EH (cell line): Measurements from ENCODE around the gene DPP3.

Experiments
- DNase-seq: peaks from one replicate; pipeline ENCODE4 v3.0.0-alpha.2; 2015; ENCODE audit warnings: low read depth

DPP3 gene

GRCh38 chr11:66484806-66485380 lies 4.7 kb downstream of the DPP3 start:
- DNase-seq: no peak

DNA sequence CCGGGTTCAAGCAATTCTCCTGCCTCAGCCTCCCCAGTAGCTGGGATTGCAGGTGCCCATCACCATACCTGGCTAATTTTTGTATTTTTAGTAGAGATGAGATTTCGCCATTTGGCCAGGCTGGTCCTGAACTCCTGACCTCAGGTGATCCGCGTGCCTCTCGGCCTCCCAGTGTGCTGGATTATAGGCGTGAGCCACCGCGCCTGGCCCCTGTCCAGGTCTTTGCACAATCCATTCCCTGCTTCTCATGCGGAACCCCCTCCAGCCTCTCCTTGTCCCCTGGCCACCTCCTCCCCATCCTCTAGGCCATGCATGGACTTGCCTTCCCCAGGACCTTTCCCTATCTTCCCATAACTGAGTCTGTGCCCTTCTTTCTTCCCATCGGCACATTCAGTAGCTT lies 8.7 kb downstream of the DPP3 start:
- no peak for DNase-seq

- DNase-seq: no peak
These were observed 9.4 kb downstream of the DPP3 start for GRCh38 chr11:66489636-66490035.

DNA sequence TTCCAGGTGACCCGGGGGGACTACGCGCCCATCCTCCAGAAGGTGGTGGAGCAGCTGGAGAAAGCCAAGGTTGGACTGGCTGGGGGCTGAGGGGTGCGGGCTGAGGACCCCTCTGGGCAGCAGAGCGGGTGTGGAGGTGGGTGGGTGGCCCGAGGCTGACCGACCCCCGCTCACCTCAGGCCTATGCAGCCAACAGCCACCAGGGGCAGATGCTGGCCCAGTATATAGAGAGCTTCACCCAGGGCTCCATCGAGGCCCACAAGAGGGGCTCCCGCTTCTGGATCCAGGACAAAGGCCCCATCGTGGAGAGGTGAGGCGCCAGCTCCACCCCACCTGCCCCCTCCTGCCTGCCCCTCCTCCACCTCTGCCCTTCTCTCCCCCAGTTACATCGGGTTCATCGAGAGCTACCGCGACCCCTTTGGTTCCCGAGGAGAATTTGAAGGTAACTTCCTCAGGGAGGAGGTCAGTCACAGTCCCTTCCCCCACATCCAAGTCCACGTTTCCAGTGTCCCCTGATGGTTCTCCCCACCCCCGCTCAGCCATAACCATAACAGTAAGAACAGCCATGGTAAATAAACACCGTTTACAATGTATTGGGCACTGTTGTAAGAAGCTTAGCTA lies 11.2 kb downstream of the DPP3 start:
- DNase-seq: no peak

DNA sequence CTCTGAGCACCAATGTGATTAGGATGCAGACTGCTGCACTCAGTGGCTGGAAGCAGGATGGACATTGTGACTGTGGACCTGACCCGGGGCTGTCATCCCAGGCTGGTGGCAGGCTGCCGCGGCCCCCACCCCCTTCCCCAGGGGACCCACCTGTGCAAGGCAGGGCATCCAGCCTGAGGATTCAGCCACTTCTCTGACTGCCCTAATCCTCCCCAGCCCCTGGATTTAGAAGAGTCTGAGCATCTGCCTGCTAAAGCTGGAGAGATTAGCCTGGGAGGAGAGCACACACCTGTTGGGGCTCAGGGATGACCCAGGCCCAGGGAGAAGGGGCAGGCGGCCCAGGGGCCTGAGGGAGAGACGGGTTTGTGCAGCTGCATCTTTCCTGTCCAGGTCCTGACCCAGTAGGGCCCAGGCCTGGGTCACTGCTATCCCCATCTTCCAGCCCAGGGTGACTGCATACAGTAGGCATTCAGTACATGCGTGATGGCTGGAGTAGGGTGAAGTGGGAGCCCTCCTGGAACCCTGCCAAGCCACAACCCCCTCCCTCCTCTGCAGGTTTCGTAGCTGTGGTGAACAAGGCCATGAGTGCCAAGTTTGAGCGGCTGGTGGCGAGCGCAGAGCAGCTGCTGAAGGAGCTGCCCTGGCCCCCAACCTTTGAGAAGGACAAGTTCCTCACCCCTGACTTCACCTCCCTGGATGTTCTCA lies 12.1 kb downstream of the DPP3 start:
- DNase-seq: no peak

GRCh38 chr11:66493130-66493529 lies 12.9 kb downstream of the DPP3 start:
- no peak for DNase-seq

DNA sequence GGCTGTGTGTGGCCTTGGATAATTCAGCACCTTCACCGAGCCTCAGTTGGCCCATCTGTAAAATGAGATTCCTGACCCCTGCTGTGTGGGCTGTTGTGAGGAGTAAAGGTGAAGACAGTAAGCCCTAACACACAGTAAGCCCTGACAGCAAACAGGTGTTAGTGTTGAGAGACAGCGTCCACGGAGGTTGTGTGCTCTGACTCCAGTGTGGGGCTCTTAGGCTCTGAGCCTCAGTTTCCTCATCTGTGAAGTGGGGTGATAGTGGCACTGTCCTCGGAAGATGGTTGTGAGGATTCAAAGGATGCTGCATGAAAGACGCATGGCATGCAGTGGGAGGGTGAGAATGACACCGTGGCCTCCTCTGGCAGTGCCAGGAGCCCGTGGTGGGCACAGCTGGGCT lies 14.2 kb downstream of the DPP3 start:
- DNase-seq: no peak

DNA sequence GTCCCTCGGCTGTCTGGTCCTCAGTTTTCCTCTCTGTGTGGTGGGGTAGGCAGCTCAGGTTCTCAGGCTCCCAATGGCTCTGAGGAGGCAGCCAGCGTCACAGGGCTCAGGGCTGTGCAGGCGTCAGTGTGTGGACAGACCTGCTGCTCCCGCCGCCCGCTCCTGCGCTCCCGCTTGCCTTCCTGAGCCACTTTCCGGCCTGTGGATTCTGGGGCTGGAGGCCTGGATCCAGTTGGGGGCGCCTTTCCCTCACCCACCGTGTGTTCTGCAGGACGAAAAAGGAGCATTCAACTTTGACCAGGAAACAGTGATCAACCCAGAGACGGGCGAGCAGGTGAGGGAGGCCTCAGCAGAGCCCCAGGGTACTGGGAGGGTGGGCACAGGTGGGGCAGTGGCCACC lies 14.7 kb downstream of the DPP3 start:
- DNase-seq: no peak

- no peak for DNase-seq
These were observed 15.2 kb downstream of the DPP3 start for GRCh38 chr11:66495401-66495854.

DNA sequence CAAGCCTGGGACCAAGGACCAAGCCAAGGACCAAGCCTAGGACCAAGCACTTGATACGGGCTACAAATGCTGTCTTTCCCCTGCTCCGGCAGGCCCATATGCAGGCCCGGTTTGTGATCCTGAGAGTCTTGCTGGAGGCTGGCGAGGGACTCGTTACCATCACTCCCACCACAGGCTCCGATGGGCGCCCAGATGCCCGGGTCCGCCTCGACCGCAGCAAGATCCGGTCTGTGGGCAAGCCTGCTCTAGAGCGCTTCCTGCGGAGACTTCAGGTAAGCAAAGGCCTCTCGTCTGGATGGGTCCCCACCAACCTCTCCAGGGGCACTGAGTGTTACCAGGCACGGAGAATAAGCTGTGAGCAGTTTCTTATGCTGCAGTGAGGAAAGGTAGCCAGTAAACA lies 17.0 kb downstream of the DPP3 start:
- no peak for DNase-seq

GRCh38 chr11:66498506-66498905 lies 18.3 kb downstream of the DPP3 start:
- DNase-seq: no peak

DNA sequence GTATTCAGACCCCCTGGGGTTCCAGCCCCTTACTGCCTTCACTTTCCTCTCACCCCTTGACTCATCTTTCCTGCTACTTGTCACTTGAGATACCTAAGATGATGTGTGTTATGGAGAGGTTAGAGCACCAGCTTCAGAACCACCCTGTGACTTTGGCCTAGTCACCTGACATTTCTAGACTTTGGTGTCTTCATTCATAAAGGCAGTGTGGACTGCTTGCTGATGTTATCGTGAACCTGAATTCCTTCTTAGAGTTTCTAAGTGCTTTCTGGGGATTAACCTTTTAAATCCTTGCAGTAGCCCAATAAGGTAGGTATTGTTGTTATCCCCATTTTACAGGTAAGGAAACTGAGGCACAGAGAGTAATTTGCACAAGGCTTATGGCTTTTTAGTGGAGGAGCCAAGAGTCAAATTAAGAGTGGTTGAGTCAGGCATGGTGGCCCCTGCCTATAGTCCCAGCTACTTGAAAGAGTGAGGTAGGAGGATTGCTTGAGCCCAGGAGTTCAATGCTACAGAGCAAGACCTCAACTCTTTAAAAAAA lies 25.1 kb downstream of the DPP3 start:
- DNase-seq: no peak

GRCh38 chr11:66509131-66509561 lies 28.9 kb downstream of the DPP3 start:
- no peak for DNase-seq

DNA sequence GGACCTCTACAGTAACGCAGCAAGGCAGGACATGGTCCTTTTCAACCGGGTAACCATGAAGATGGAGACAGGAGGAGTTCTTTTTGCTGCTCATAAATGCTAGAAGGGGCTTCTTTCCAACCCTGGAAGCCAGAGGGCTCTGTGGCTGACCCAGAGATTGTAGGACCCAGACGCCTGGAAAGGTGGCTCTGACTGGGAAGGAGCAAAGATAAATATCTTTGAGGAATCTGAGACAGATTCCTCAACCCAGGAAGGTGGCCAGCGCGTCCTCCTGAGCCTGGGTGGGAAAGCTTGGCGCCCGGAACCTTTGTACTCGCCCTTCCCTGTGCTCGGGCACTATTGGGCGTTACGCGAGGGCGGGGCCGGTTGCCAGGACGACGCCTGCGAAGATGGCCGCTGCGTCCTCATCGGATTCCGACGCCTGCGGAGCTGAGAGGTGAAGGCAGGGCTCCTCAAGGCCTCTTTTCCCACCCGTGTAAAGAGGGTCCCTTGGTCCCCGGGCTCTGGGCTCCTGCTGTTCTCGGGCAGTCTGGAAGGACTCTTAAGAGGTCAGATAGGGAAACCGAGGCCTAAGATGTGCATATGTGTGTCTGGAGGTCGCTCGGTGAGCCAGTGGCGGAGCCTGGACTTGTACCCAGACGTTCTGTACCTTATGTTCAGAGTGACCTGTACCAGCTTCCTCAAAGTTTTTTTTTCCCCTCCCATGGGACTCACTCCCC lies 30.2 kb downstream of the DPP3 start, which contains the start of gene BBS1:
BBS1 (plus strand) TSS at position 365 of the 719 bp plus-strand sequence; CDS start at position 390, 25 bp downstream.
- DNase-seq: peak; percentile 81

DNA sequence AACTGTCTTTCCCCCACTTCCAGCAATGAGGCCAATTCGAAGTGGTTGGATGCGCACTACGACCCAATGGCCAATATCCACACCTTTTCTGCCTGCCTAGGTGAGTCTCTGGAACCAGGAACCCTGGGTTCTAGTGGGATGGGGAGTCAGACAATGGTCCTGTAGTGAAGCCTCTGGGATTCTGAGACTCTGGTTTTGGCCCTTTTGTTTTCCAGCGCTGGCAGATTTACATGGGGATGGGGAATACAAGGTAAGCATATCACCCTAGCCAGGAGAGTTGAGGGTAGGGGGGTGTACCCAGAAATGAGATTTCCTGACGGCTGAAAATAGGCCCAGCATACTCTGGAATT lies 30.7 kb downstream of the DPP3 start:
- no peak for DNase-seq

DNA sequence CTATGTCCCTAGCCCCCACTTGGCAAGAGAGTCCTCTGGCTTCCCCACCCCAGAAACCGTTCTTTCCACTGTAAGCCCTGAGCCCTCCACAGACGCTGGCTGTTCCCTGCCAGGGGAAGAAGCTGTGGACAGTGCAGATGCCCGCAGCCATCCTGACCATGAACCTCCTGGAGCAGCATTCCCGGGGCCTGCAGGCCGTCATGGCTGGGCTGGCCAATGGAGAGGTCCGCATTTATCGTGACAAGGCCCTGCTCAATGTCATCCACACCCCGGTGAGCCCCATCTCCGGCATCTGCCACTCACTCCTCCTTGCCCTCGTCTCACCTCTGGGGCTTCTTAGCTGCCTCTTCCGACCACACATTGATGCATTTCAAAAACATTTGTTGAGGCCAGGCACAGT lies 43.4 kb downstream of the DPP3 start:
- DNase-seq: no peak

DNA sequence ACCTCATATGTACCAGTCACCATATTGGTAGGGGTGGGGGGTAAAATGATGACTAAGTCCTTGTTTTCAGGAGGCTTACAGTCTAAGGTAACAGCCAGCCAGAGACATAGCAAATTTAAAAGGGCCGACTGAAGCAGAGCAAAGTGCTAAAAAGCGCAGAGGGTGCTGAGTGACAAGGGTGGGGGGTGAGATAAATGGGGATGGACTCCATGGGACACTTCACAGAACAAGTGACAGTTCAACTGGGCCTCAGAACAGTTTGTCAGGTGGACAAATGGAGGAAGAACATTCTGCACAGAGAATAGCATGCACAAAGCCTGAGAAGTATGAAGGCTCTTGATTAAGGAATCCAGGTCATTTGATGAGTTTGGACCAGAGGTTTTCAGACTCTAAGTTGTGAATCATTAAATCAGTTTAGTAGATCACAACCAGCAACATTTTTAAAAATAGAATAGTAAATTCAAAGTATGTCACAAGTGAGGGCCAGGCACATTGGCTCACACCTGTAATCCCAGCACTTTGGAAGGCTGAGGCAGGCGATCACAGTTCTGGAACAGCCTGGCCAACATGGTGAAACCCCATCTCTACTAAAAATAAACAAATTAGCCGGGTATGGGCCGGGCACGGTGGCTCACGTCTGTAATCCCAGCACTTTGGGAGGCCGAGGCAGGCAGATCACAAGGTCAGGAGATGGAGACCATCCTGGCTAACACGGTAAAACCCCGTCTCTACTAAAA lies 44.2 kb downstream of the DPP3 start:
- no peak for DNase-seq

- no peak for DNase-seq
These were observed 48.8 kb downstream of the DPP3 start for GRCh38 chr11:66529069-66529468.

- no peak for DNase-seq
These were observed 49.4 kb downstream of the DPP3 start for GRCh38 chr11:66529655-66530054.

- DNase-seq: no peak
These were observed 50.9 kb downstream of the DPP3 start for GRCh38 chr11:66530927-66531709.

- no peak for DNase-seq
These were observed 51.6 kb downstream of the DPP3 start for GRCh38 chr11:66531841-66532240.
